GM12864 (cell line): ENCODE data around the gene EML5.
A peak's percentile ranks its signal among the peaks of the same experiment; 100 is the strongest.

Source experiments
- DNase-seq: peaks from one replicate; pipeline ENCODE4 v3.0.0-alpha.2; 2011; ENCODE audit warnings: low read depth
- H3K4me3 ChIP-seq: 2 replicates; pipeline ENCODE4 v1.5.1; 2011; ENCODE audit warnings: mild to moderate bottlenecking, low read depth, low read length, control low read depth
- TF ChIP-seq, protein P1 (sequence below): IDR thresholded peaks from 2 replicates; pipeline ENCODE4 v1.5.1; 2011; ENCODE audit warnings: low read depth, mild to moderate bottlenecking, moderate library complexity, low read length, control low read depth, inconsistent platforms; ENCODE audit errors: missing control alignments

The EML5 gene

GRCh38 chr14:88808359-88808758 is 15.6 kb upstream of the EML5 start:
- TF ChIP-seq, protein P1, sequence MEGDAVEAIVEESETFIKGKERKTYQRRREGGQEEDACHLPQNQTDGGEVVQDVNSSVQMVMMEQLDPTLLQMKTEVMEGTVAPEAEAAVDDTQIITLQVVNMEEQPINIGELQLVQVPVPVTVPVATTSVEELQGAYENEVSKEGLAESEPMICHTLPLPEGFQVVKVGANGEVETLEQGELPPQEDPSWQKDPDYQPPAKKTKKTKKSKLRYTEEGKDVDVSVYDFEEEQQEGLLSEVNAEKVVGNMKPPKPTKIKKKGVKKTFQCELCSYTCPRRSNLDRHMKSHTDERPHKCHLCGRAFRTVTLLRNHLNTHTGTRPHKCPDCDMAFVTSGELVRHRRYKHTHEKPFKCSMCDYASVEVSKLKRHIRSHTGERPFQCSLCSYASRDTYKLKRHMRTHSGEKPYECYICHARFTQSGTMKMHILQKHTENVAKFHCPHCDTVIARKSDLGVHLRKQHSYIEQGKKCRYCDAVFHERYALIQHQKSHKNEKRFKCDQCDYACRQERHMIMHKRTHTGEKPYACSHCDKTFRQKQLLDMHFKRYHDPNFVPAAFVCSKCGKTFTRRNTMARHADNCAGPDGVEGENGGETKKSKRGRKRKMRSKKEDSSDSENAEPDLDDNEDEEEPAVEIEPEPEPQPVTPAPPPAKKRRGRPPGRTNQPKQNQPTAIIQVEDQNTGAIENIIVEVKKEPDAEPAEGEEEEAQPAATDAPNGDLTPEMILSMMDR: no peak
- no peak for DNase-seq
- H3K4me3 ChIP-seq: no peak overlapping the region

GRCh38 chr14:88804477-88804876 is 11.7 kb upstream of the EML5 start:
- TF ChIP-seq, protein P1: no peak
- no peak overlapping the region for H3K4me3 ChIP-seq
- no peak for DNase-seq

GRCh38 chr14:88804035-88804434 is 11.3 kb upstream of the EML5 start:
- TF ChIP-seq, protein P1: no peak
- H3K4me3 ChIP-seq: no peak overlapping the region
- no peak for DNase-seq

GRCh38 chr14:88802596-88802995 is 9.8 kb upstream of the EML5 start:
- H3K4me3 ChIP-seq: no peak overlapping the region
- DNase-seq: no peak
- TF ChIP-seq, protein P1: no peak

DNA sequence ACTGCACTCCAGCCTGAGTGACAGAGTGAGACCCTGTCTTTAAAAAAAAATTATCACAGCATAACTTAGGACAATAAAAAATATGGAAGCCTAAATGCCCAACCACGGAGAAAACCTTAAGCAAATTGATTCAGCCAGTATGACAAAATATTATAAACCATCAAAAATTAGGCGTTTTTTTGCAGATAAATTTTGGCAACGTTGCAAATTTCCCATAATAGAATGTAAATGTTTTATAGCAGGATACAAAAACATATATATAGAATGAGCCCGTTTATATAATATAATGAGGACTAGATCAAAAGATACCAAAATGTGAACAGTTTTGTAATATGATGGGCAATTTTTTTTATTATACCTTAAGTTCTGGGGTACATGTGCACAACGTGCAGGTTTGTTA is 6.8 kb upstream of the EML5 start:
- TF ChIP-seq, protein P1: no peak
- no peak overlapping the region for H3K4me3 ChIP-seq
- no peak for DNase-seq

GRCh38 chr14:88798156-88798555 is 5.4 kb upstream of the EML5 start:
- DNase-seq: no peak
- no peak overlapping the region for H3K4me3 ChIP-seq
- TF ChIP-seq, protein P1: no peak

DNA sequence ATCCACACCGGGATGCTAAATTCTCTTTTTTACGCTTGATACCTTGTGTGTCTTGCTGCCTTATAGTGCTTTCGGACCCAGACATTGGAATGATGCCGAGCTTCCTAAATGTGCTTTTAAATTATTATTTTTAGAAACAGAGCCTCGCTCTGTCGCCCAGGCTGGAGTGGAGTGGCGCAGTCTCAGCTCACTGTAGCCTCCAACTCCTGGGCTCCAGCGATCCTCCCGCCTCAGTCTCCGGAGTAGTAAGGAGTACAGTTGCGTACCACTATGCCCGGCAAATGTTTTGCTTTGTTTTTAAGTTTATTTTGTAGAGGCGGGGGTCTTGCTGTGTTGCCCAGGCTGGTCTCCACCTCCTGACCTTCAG is 489 bp upstream of the EML5 start:
- TF ChIP-seq, protein P1: no peak
- H3K4me3 ChIP-seq: peak overlapping the region; percentile 54
- DNase-seq: no peak
